ENCODE measurements around the gene PCBP4. TPM values are rescaled to one million over a fixed set of nuclear protein-coding genes. Genes with fewer than 3 reads are reported as not detected.

Gene PCBP4
- total RNA-seq, 1 experiment from 2014 or later, result 26.4 TPM

- Mint-ChIP-seq H3K4me1 (ENCODE audit: insufficient read depth, unreplicated experiment) (no peaks in the 10 kb centered on the region), H3K36me3 (ENCODE audit: insufficient read depth, unreplicated experiment) (no peaks in the 10 kb centered on the region), H3K4me3 (ENCODE audit: unreplicated experiment) (no peak overlapping the region), H3K27me3 (ENCODE audit: insufficient read depth, unreplicated experiment) (no peaks in the 10 kb centered on the region), H3K9me3 (ENCODE audit: unreplicated experiment) (no peaks in the 10 kb centered on the region), H3K27ac (ENCODE audit: low read depth, unreplicated experiment) (no peak overlapping the region)
- CTCF ChIA-PET, result interaction anchor here (0.5 to 8.6 kb wide), 14 partner anchors 7 to 639 kb away, joined by 3 to 230 read pairs (median 4); partner anchors contain the start of genes DUSP7, PARP3 and RRP9
- intact Hi-C loops (cut with micrococcal nuclease), result loop anchor here (5.0 to 10.0 kb wide), 2 partner anchors 211 to 333 kb away; no protein-coding TSS in a partner anchor
- DNase-seq (ENCODE audit: unreplicated experiment), result no peak
- POLR2A ChIA-PET, result interaction anchor here (0.6 to 4.9 kb wide), 6 partner anchors 42 to 146 kb away, joined by 3 to 34 read pairs (median 3); no protein-coding TSS in a partner anchor
- no TSS peak for BruUV-seq (replicated peaks)
- TF ChIP-seq, protein P1, sequence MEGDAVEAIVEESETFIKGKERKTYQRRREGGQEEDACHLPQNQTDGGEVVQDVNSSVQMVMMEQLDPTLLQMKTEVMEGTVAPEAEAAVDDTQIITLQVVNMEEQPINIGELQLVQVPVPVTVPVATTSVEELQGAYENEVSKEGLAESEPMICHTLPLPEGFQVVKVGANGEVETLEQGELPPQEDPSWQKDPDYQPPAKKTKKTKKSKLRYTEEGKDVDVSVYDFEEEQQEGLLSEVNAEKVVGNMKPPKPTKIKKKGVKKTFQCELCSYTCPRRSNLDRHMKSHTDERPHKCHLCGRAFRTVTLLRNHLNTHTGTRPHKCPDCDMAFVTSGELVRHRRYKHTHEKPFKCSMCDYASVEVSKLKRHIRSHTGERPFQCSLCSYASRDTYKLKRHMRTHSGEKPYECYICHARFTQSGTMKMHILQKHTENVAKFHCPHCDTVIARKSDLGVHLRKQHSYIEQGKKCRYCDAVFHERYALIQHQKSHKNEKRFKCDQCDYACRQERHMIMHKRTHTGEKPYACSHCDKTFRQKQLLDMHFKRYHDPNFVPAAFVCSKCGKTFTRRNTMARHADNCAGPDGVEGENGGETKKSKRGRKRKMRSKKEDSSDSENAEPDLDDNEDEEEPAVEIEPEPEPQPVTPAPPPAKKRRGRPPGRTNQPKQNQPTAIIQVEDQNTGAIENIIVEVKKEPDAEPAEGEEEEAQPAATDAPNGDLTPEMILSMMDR (IDR thresholded peaks at IDR 0.05; ENCODE audit: unreplicated experiment), result no peak
Observed at GRCh38 chr3:52004163-52004787, 37.0 kb upstream of the PCBP4 start.

- H3K36me3 Mint-ChIP-seq (ENCODE audit: insufficient read depth, unreplicated experiment), result no peaks in the 10 kb centered on the region
- POLR2A ChIA-PET, result interaction anchor here (4.9 kb wide), 1 partner anchor 51 kb away, joined by 34 read pairs; no protein-coding TSS in a partner anchor
- no peaks in the 10 kb centered on the region for H3K27me3 Mint-ChIP-seq (ENCODE audit: insufficient read depth, unreplicated experiment)
- intact Hi-C loops (cut with micrococcal nuclease), result loop anchor here (5.0 to 10.0 kb wide), 2 partner anchors 212 to 335 kb away; no protein-coding TSS in a partner anchor
- no TSS peak for BruUV-seq (replicated peaks)
- no peaks in the 10 kb centered on the region for H3K9me3 Mint-ChIP-seq (ENCODE audit: unreplicated experiment)
- no peak overlapping the region for H3K4me3 Mint-ChIP-seq (ENCODE audit: unreplicated experiment)
- no peak overlapping the region for H3K27ac Mint-ChIP-seq (ENCODE audit: low read depth, unreplicated experiment)
- CTCF ChIA-PET, result interaction anchor here (0.6 to 8.6 kb wide), 24 partner anchors 8 to 335 kb away, joined by 3 to 230 read pairs (median 5); partner anchors contain the start of gene DUSP7
- no peak for DNase-seq (ENCODE audit: unreplicated experiment)
- TF ChIP-seq, protein P1 (IDR thresholded peaks at IDR 0.05; ENCODE audit: unreplicated experiment), result no peak
- peaks cover 7% of the 10 kb centered on the region for H3K4me1 Mint-ChIP-seq (ENCODE audit: insufficient read depth, unreplicated experiment)
Observed at GRCh38 chr3:52002748-52003147, 35.5 kb upstream of the PCBP4 start.

GRCh38 chr3:52001443-52001974 is 34.3 kb upstream of the PCBP4 start:
- H3K27me3 Mint-ChIP-seq (ENCODE audit: insufficient read depth, unreplicated experiment), result no peaks in the 10 kb centered on the region
- TF ChIP-seq, protein P1 (IDR thresholded peaks at IDR 0.05; ENCODE audit: unreplicated experiment), result peak; percentile 97
- peaks cover 8% of the 10 kb centered on the region for H3K4me1 Mint-ChIP-seq (ENCODE audit: insufficient read depth, unreplicated experiment)
- H3K9me3 Mint-ChIP-seq (ENCODE audit: unreplicated experiment), result no peaks in the 10 kb centered on the region
- no peaks in the 10 kb centered on the region for H3K36me3 Mint-ChIP-seq (ENCODE audit: insufficient read depth, unreplicated experiment)
- BruUV-seq (replicated peaks), result no TSS peak
- H3K27ac Mint-ChIP-seq (ENCODE audit: low read depth, unreplicated experiment), result no peak overlapping the region
- intact Hi-C loops (cut with micrococcal nuclease), result loop anchor here (1.0 to 10.0 kb wide), 5 partner anchors 52 to 336 kb away; no protein-coding TSS in a partner anchor
- ChIA-PET POLR2A (interaction anchor here (0.6 to 4.9 kb wide), 4 partner anchors 52 to 338 kb away, joined by 3 to 34 read pairs (median 6); partner anchors contain the start of gene DUSP7), CTCF (interaction anchor here (0.6 to 8.6 kb wide), 48 partner anchors 10 to 1751 kb away, joined by 3 to 230 read pairs (median 5); partner anchors contain the start of genes ACY1, DUSP7 and TLR9)
- peak; percentile 77 for DNase-seq (ENCODE audit: unreplicated experiment)
- H3K4me3 Mint-ChIP-seq (ENCODE audit: unreplicated experiment), result no peak overlapping the region

GRCh38 chr3:51999846-52000245 is 32.6 kb upstream of the PCBP4 start:
- intact Hi-C loops (cut with micrococcal nuclease), result loop anchor here (5.0 to 10.0 kb wide), 2 partner anchors 215 to 337 kb away; no protein-coding TSS in a partner anchor
- no TSS peak for BruUV-seq (replicated peaks)
- no peaks in the 10 kb centered on the region for H3K27me3 Mint-ChIP-seq (ENCODE audit: insufficient read depth, unreplicated experiment)
- H3K4me3 Mint-ChIP-seq (ENCODE audit: unreplicated experiment), result no peak overlapping the region
- no peak overlapping the region for H3K27ac Mint-ChIP-seq (ENCODE audit: low read depth, unreplicated experiment)
- no peak for DNase-seq (ENCODE audit: unreplicated experiment)
- peaks cover 8% of the 10 kb centered on the region for H3K4me1 Mint-ChIP-seq (ENCODE audit: insufficient read depth, unreplicated experiment)
- TF ChIP-seq, protein P1 (IDR thresholded peaks at IDR 0.05; ENCODE audit: unreplicated experiment), result no peak
- ChIA-PET CTCF (interaction anchor here (1.2 to 8.6 kb wide), 7 partner anchors 11 to 151 kb away, joined by 3 to 230 read pairs (median 27); partner anchors contain the start of genes DUSP7 and RRP9), POLR2A (interaction anchor here (4.9 kb wide), 1 partner anchor 54 kb away, joined by 34 read pairs; no protein-coding TSS in a partner anchor)
- no peaks in the 10 kb centered on the region for H3K9me3 Mint-ChIP-seq (ENCODE audit: unreplicated experiment)
- H3K36me3 Mint-ChIP-seq (ENCODE audit: insufficient read depth, unreplicated experiment), result peaks cover 13% of the 10 kb centered on the region
